Measurements from ENCODE around the gene MATCAP1. TPM values are rescaled to one million over a fixed set of nuclear protein-coding genes. Genes with fewer than 3 reads are reported as not detected.

MATCAP1 gene
- total and polyA plus RNA-seq, 2 experiments from 2014 or later: 3.8 to 6.4 TPM

DNA sequence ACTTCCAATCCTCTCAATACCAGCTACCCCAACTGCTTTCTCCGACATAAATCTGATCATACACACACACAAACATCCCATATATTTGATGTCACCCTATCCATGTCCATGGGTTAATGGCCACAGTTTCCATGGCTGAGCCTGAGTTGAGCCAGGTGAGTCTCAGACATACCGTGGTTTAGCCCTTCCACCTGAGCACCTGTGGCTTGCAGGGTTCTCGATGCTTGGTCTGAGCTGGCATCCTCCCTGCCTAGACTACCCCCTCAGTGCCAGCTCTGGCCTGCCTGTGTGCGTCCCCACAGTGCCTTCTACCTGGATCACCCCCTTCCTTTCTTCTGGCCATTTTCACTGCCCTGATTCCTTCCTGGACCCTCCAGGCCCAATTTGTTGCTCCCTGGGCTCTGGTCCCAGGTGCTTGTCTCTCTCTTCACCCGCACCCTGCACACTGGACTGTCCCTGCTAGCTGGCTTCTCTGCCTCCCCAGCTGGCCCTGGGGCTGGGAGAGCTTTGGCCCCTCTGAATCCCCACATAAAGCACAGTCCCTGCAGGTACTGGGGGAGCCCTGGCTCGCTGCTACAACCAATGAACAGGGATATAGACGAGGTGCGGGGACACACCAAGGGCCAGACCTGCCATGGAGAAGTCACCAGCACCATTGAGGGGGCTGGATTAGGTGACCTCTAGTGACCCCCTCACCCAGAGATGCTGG, 22.5 kb upstream of the MATCAP1 start:
- Histone ChIP-seq H3K4me3 (no peak overlapping the region), H3K9ac (no peak overlapping the region), H3K36me3 (ENCODE audit: low read depth) (no peaks in the 10 kb centered on the region), H3K79me2 (ENCODE audit: insufficient read depth) (no peaks in the 10 kb centered on the region), H3K27ac (no peak overlapping the region), H3K9me2 (ENCODE audit: insufficient read depth) (no peaks in the 10 kb centered on the region), H3K4me1 (ENCODE audit: insufficient read depth) (peaks cover 12% of the 10 kb centered on the region), H4K20me1 (ENCODE audit: insufficient read depth) (no peaks in the 10 kb centered on the region), H2AFZ (no peak overlapping the region), H3K4me2 (ENCODE audit: unreplicated experiment) (no peak overlapping the region), H3K27me3 (replicated peaks; ENCODE audit: insufficient read depth) (no peaks in the 10 kb centered on the region), H3F3A (ENCODE audit: insufficient read depth) (no peaks in the 10 kb centered on the region), H3K9me3 (ENCODE audit: low read depth) (no peaks in the 10 kb centered on the region)
- DNase-seq: no peak
- in situ Hi-C loops (cut with MboI): no loop called here
- TF ChIP-seq EZH2phosphoT487 (IDR thresholded peaks at IDR 0.05; ENCODE audit: insufficient read depth, low read depth) (no peak), EZH2 (IDR thresholded peaks at IDR 0.05; ENCODE audit: insufficient read depth, poor library complexity, severe bottlenecking) (no peak)
- WGBS, 2 experiments (ENCODE audit: low coverage in 1 of 2, low lambda C conversion rate in 2 of 2, missing lambda C conversion rate in 2 of 2): 93 to 95% methylated on average over 7 to 8 of the region's 8 CpGs

DNA sequence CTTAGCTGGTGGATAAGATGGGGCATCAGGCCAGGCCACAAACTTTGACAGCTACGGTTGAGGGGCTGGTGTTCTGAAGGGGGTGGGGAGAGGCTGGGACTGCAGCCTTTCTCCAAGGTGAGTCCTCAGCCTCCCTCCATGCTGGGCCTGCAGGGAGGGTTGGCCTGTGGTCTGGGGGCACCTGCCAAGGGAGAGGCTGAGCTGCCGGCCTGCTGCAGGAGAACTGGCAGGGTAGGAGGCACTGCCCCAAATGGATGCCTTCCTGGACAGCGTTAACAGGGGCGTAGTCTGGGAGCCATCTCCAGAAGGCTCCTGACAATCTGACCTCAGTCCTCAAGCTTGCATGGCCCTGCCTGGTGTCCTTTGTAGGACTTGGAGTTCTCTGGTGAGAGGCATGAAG, 20.3 kb upstream of the MATCAP1 start:
- Histone ChIP-seq H3K4me3 (no peak overlapping the region), H3K9ac (no peak overlapping the region), H3K27me3 (replicated peaks; ENCODE audit: insufficient read depth) (no peaks in the 10 kb centered on the region), H3K9me3 (ENCODE audit: low read depth) (no peaks in the 10 kb centered on the region), H3K27ac (no peak overlapping the region), H3K4me2 (ENCODE audit: unreplicated experiment) (no peak overlapping the region), H4K20me1 (ENCODE audit: insufficient read depth) (no peaks in the 10 kb centered on the region), H3F3A (ENCODE audit: insufficient read depth) (no peaks in the 10 kb centered on the region), H3K36me3 (ENCODE audit: low read depth) (no peaks in the 10 kb centered on the region), H3K4me1 (ENCODE audit: insufficient read depth) (peaks cover 12% of the 10 kb centered on the region), H2AFZ (no peak overlapping the region), H3K9me2 (ENCODE audit: insufficient read depth) (no peaks in the 10 kb centered on the region), H3K79me2 (ENCODE audit: insufficient read depth) (no peaks in the 10 kb centered on the region)
- no peak for DNase-seq
- TF ChIP-seq EZH2phosphoT487 (IDR thresholded peaks at IDR 0.05; ENCODE audit: insufficient read depth, low read depth) (no peak), EZH2 (IDR thresholded peaks at IDR 0.05; ENCODE audit: insufficient read depth, poor library complexity, severe bottlenecking) (no peak)
- in situ Hi-C loops (cut with MboI): no loop called here
- 42 to 43% methylated on average over 3 to 4 of the region's 4 CpGs for WGBS, 2 experiments (ENCODE audit: low coverage in 1 of 2, low lambda C conversion rate in 2 of 2, missing lambda C conversion rate in 2 of 2)

DNA sequence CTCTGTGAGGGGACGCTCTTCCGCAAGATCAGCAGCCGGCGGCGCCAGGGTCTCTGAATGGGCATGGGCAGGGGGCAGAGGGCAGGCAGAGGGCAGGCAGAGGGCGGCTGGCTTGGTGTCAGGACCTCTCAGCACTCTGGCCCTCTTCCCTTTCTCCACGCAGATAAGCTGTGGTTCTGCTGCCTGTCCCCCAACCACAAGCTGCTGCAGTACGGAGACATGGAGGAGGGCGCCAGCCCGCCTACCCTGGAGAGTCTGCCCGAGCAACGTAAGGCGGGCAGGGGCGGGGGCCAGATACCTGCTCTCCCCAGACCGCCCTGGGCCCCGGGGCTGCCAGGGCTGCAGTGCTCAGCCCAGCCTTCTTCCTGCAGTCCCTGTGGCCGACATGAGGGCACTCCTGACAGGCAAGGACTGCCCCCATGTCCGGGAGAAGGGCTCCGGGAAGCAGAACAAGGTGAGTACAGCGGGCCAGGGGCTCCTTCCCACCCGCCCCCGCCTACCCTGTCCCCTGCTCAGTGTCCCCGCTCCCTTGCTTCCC, 19.3 kb upstream of the MATCAP1 start:
- in situ Hi-C loops (cut with MboI): no loop called here
- Histone ChIP-seq H3K9ac (no peak overlapping the region), H2AFZ (no peak overlapping the region), H3K36me3 (ENCODE audit: low read depth) (no peaks in the 10 kb centered on the region), H3K27me3 (replicated peaks; ENCODE audit: insufficient read depth) (no peaks in the 10 kb centered on the region), H3K4me2 (ENCODE audit: unreplicated experiment) (no peak overlapping the region), H3K27ac (no peak overlapping the region), H3K4me1 (ENCODE audit: insufficient read depth) (peaks cover 10% of the 10 kb centered on the region), H3F3A (ENCODE audit: insufficient read depth) (no peaks in the 10 kb centered on the region), H4K20me1 (ENCODE audit: insufficient read depth) (no peaks in the 10 kb centered on the region), H3K4me3 (no peak overlapping the region), H3K9me3 (ENCODE audit: low read depth) (no peaks in the 10 kb centered on the region), H3K9me2 (ENCODE audit: insufficient read depth) (no peaks in the 10 kb centered on the region), H3K79me2 (ENCODE audit: insufficient read depth) (no peaks in the 10 kb centered on the region)
- DNase-seq: no peak
- WGBS, 2 experiments (ENCODE audit: low coverage in 1 of 2, low lambda C conversion rate in 2 of 2, missing lambda C conversion rate in 2 of 2): 92 to 97% methylated on average over 18 to 23 of the region's 23 CpGs
- no peak for TF ChIP-seq EZH2phosphoT487 (IDR thresholded peaks at IDR 0.05; ENCODE audit: insufficient read depth, low read depth)
- TF ChIP-seq EZH2 (IDR thresholded peaks at IDR 0.05; ENCODE audit: insufficient read depth, poor library complexity, severe bottlenecking): no peak

DNA sequence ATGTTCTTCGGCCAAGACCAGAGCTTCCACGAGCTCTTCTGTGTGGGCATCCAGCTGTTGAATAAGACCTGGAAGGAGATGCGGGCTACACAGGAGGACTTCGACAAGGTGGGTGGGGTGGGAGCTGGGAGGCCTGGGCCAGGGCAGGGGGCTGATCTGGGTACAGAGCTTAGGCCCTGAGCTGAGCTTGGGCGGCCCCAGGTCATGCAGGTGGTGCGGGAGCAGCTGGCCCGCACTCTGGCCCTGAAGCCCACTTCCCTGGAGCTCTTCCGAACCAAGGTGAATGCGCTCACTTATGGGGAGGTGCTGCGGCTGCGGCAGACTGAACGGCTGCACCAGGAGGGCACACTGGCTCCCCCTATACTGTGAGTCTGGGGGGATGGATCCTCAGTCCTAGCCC, 18.7 kb upstream of the MATCAP1 start:
- in situ Hi-C loops (cut with MboI): no loop called here
- Histone ChIP-seq H3K27ac (no peak overlapping the region), H3K27me3 (replicated peaks; ENCODE audit: insufficient read depth) (no peaks in the 10 kb centered on the region), H3K4me2 (ENCODE audit: unreplicated experiment) (no peak overlapping the region), H3F3A (ENCODE audit: insufficient read depth) (no peaks in the 10 kb centered on the region), H4K20me1 (ENCODE audit: insufficient read depth) (no peaks in the 10 kb centered on the region), H3K9me3 (ENCODE audit: low read depth) (no peaks in the 10 kb centered on the region), H2AFZ (no peak overlapping the region), H3K4me3 (no peak overlapping the region), H3K9ac (no peak overlapping the region), H3K4me1 (ENCODE audit: insufficient read depth) (peaks cover 4% of the 10 kb centered on the region), H3K79me2 (ENCODE audit: insufficient read depth) (no peaks in the 10 kb centered on the region), H3K9me2 (ENCODE audit: insufficient read depth) (no peaks in the 10 kb centered on the region), H3K36me3 (ENCODE audit: low read depth) (peaks cover 6% of the 10 kb centered on the region; the same call in 1 of the 2 replicates)
- 95 to 96% methylated on average over 10 to 12 of the region's 12 CpGs for WGBS, 2 experiments (ENCODE audit: low coverage in 1 of 2, low lambda C conversion rate in 2 of 2, missing lambda C conversion rate in 2 of 2)
- TF ChIP-seq EZH2phosphoT487 (IDR thresholded peaks at IDR 0.05; ENCODE audit: insufficient read depth, low read depth) (no peak), EZH2 (IDR thresholded peaks at IDR 0.05; ENCODE audit: insufficient read depth, poor library complexity, severe bottlenecking) (no peak)
- no peak for DNase-seq

Measured in GM23248 (cell line).